HepG2 (cell line): ENCODE results near the gene UBL5. TPM values are rescaled to one million over a fixed set of nuclear protein-coding genes. Genes with fewer than 3 reads are reported as not detected.

Experiments used
- CCDC6 ChIP-seq: sonication (generic); formaldehyde crosslinking; IDR thresholded peaks from 2 replicates; pipeline ENCODE4 v1.8.1; 2022; ENCODE audit warnings: mild to moderate bottlenecking, missing genetic modification reagents, moderate library complexity
- DMAP1 ChIP-seq: IDR thresholded peaks from 2 replicates; pipeline ENCODE4 v1.6.1; 2016
- FOSL1 ChIP-seq: sonication (generic); formaldehyde crosslinking; IDR thresholded peaks from 2 replicates; pipeline ENCODE4 v1.9.0; 2021; ENCODE audit warnings: missing genetic modification reagents, borderline replicate concordance
- FOXA3 ChIP-seq: IDR thresholded peaks from 2 replicates; pipeline ENCODE4 v1.6.1; 2016; ENCODE audit warnings: missing genetic modification reagents, missing compliant biosample characterization
- HDAC1 ChIP-seq: sonication (generic); formaldehyde crosslinking; IDR thresholded peaks from 2 replicates; pipeline ENCODE4 v1.5.1; 2020; ENCODE audit warnings: mild to moderate bottlenecking, missing genetic modification reagents
- KLF11 ChIP-seq: IDR thresholded peaks from 2 replicates; pipeline ENCODE4 v1.6.1; 2016; ENCODE audit warnings: missing compliant biosample characterization
- MED8 ChIP-seq: sonication (generic); formaldehyde crosslinking; IDR thresholded peaks from 2 replicates; pipeline ENCODE4 v1.8.1; 2023; ENCODE audit warnings: mild to moderate bottlenecking, missing genetic modification reagents; ENCODE audit not compliant: insufficient replicate concordance
- MIXL1 ChIP-seq: IDR thresholded peaks from 2 replicates; pipeline ENCODE4 v1.6.1; 2016
- MXD4 ChIP-seq: IDR thresholded peaks from 2 replicates; pipeline ENCODE4 v1.6.1; 2016; ENCODE audit warnings: mild to moderate bottlenecking, missing biosample characterization, missing genetic modification reagents
- NCOA2 ChIP-seq: sonication (generic); formaldehyde crosslinking; IDR thresholded peaks from 2 replicates; pipeline ENCODE4 v1.8.0; 2022; ENCODE audit warnings: inconsistent platforms
- RBM22 ChIP-seq: fragments of 200-400 bp; formaldehyde crosslinking; optimal IDR thresholded peaks from 2 replicates; pipeline ENCODE3; 2017; ENCODE audit warnings: mild to moderate bottlenecking, low read length, moderate library complexity
- RXRB ChIP-seq: IDR thresholded peaks from 2 replicates; pipeline ENCODE4 v1.6.1; 2016; ENCODE audit warnings: borderline replicate concordance, missing genetic modification reagents, missing compliant biosample characterization
- SMC3 ChIP-seq: IDR thresholded peaks from 2 replicates; pipeline ENCODE4 v1.6.1; 2011; ENCODE audit warnings: low read length, improper control_type of control experiment
- TCF12 ChIP-seq, 2 experiments: fragments of 450-650 bp in 1 of 2; sonication (generic) in 1 of 2; formaldehyde crosslinking in 1 of 2; IDR thresholded peaks; 2 replicates each; pipeline versions ENCODE4 v1.6.1 to v1.8.0; 2017 to 2022; ENCODE audit warnings: antibody characterized with exemption in 1 of 2, mild to moderate bottlenecking in 1 of 2, missing genetic modification reagents in 1 of 2, moderate library complexity in 1 of 2
- ZBTB20 ChIP-seq: sonication (generic); formaldehyde crosslinking; IDR thresholded peaks from 2 replicates; pipeline ENCODE4 v1.8.1; 2023; ENCODE audit warnings: missing genetic modification reagents, low read depth, mild to moderate bottlenecking, borderline replicate concordance
- ZMYM3 ChIP-seq: sonication (generic); formaldehyde crosslinking; IDR thresholded peaks from 2 replicates; pipeline ENCODE4 v1.5.1; 2020; ENCODE audit warnings: mild to moderate bottlenecking, missing genetic modification reagents
- ZNF10 ChIP-seq: sonication (generic); formaldehyde crosslinking; IDR thresholded peaks from 2 replicates; pipeline ENCODE4 v1.4.0; 2020; ENCODE audit warnings: mild to moderate bottlenecking, low read depth, missing genetic modification reagents, borderline replicate concordance
- ZNF3 ChIP-seq: IDR thresholded peaks from 2 replicates; pipeline ENCODE4 v1.7.0; 2017; ENCODE audit warnings: inconsistent platforms
- ZNF337 ChIP-seq: sonication (generic); formaldehyde crosslinking; IDR thresholded peaks from 2 replicates; pipeline ENCODE4 v1.5.1; 2020; ENCODE audit warnings: missing genetic modification reagents, low read depth, mild to moderate bottlenecking, borderline replicate concordance
- ZNF382 ChIP-seq: sonication (generic); formaldehyde crosslinking; IDR thresholded peaks from 2 replicates; pipeline ENCODE4 v1.5.0; 2020; ENCODE audit warnings: missing genetic modification reagents, mild to moderate bottlenecking, borderline replicate concordance
- ZNF431 ChIP-seq: sonication (generic); formaldehyde crosslinking; IDR thresholded peaks from 2 replicates; pipeline ENCODE4 v1.9.0; 2022; ENCODE audit warnings: missing genetic modification reagents, low read depth, mild to moderate bottlenecking, borderline replicate concordance
- ZNF543 ChIP-seq: sonication (generic); formaldehyde crosslinking; IDR thresholded peaks from 2 replicates; pipeline ENCODE4 v1.4.0; 2020; ENCODE audit warnings: mild to moderate bottlenecking, missing genetic modification reagents
- ZNF768 ChIP-seq: sonication (generic); formaldehyde crosslinking; IDR thresholded peaks from 2 replicates; pipeline ENCODE4 v1.4.0; 2020; ENCODE audit warnings: missing genetic modification reagents
- ZNF782 ChIP-seq: sonication (generic); formaldehyde crosslinking; IDR thresholded peaks from 2 replicates; pipeline ENCODE4 v1.4.0; 2020; ENCODE audit warnings: missing genetic modification reagents, mild to moderate bottlenecking, borderline replicate concordance
- ZNF841 ChIP-seq: sonication (generic); formaldehyde crosslinking; IDR thresholded peaks from 2 replicates; pipeline ENCODE4 v1.8.1; 2023; ENCODE audit warnings: missing genetic modification reagents, borderline replicate concordance
- polyA plus RNA-seq, 8 experiments: library from polyadenylated mRNA; depleted of rRNA in 3 of 8; stranded (reverse) in 7 of 8; unstranded in 1 of 8; fragments of >200 nt; fragmentation: Illumina TruSeq in 4 of 8; extraction: Trizol in 4 of 8; gene quantifications; 2 replicates each; pipeline versions ENCODE4 v1.2.1 to v1.2.3, GENCODE V29; 2011 to 2016; ENCODE audit warnings: low read depth in 4 of 8, missing spikeins in 1 of 8, mixed read lengths in 1 of 8; ENCODE audit not compliant: insufficient read depth in 1 of 8
- total RNA-seq, 5 experiments: library from RNA; depleted of rRNA; stranded (reverse); fragments of >200 nt; fragmentation: Illumina TruSeq; extraction: Trizol; gene quantifications; 2 replicates each; pipeline ENCODE4 v1.2.3, GENCODE V29; 2016; ENCODE audit warnings: low read depth in 1 of 5
- TF ChIP-seq, protein P1 (sequence below): sonication (generic); formaldehyde crosslinking; IDR thresholded peaks from 2 replicates; pipeline ENCODE4 v1.8.0; 2022; ENCODE audit warnings: missing genetic modification reagents, mild to moderate bottlenecking, inconsistent platforms, borderline replicate concordance
- TF ChIP-seq, protein P2 (sequence below): sonication (generic); formaldehyde crosslinking; IDR thresholded peaks from 2 replicates; pipeline ENCODE4 v1.8.0; 2022; ENCODE audit warnings: mild to moderate bottlenecking, missing genetic modification reagents, moderate library complexity
- TF ChIP-seq, protein P3 (sequence below): IDR thresholded peaks from 2 replicates; pipeline ENCODE4 v1.6.1; 2016; ENCODE audit warnings: low read depth, borderline replicate concordance
- TF ChIP-seq, protein P4 (sequence below): sonication (generic); formaldehyde crosslinking; IDR thresholded peaks from 2 replicates; pipeline ENCODE4 v1.4.0; 2020; ENCODE audit warnings: missing genetic modification reagents

Gene UBL5
- total and polyA plus RNA-seq, 2 of the 13 experiments (the other 11 are each of a cell fraction or from before 2014, with no cell fraction given) = 373 to 487 TPM

DNA sequence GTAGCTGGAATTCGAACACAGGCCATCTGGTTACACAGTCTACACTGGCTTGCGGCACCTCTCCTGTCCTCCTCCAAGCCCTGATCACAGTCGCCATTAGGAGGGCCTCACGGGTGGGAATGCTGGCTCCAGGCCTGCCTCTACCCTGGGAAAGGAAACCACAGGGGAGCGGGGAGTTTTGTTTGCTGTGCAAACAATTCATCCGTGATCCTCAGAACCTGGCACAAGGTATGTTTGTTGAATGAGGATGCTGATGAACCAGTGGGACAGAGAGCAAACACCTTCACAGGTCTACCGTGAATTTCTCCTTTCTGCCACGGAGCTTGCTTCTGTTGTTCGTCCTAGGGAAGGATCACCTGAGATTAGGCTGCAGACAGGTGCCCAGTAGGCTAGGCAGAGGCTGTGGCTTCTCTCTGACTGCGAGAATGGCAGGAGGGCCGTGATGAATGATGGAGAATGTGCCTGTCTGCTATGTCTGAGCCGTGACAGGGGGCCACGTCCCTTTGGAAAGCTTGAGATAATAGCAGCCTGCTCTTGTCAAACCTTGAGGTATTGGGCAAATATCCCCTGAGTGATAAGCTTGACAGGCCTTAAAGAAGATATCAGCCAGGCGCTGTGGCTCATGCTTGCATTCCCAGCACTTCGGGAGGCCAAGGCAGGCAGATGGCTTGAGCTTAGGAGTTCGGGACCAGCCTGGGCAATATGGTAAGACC lies 44.1 kb downstream of the UBL5 start (continued):
- TF ChIP-seq, protein P1, sequence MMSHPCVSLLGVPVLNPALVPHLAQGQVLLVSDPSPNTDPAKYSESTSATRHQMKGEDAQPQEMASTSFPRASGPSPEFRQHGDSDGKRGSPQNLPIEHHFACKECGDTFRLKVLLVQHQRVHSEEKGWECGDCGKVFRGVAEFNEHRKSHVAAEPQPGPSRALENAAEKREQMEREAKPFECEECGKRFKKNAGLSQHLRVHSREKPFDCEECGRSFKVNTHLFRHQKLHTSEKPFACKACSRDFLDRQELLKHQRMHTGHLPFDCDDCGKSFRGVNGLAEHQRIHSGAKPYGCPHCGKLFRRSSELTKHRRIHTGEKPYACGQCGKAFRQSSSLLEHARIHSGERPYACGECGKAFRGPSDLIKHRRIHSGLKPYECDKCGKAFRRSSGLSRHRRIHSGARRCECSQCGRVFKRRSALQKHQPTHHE (CRISPR knock-in tag) = no peak
- peak; percentile 50; the same call in 1 of the 2 replicates for TF ChIP-seq HDAC1 (CRISPR knock-in tag)
- peak; percentile 37; the same call in 1 of the 2 replicates for TF ChIP-seq ZNF782 (CRISPR knock-in tag)
- no peak for TF ChIP-seq ZBTB20
- TF ChIP-seq NCOA2 (CRISPR knock-in tag) = peak; percentile 41; the same call in 1 of the 2 replicates
- TF ChIP-seq MED8 = no peak
- TF ChIP-seq, protein P2, sequence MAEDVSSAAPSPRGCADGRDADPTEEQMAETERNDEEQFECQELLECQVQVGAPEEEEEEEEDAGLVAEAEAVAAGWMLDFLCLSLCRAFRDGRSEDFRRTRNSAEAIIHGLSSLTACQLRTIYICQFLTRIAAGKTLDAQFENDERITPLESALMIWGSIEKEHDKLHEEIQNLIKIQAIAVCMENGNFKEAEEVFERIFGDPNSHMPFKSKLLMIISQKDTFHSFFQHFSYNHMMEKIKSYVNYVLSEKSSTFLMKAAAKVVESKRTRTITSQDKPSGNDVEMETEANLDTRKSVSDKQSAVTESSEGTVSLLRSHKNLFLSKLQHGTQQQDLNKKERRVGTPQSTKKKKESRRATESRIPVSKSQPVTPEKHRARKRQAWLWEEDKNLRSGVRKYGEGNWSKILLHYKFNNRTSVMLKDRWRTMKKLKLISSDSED (CRISPR knock-in tag) = no peak
- no peak for TF ChIP-seq ZNF337 (CRISPR knock-in tag)
- 0 out of 2 replicates have a peak, but pooled peaks have one; percentile 20 for TF ChIP-seq MIXL1 (CRISPR knock-in tag)
- TF ChIP-seq ZNF3 (CRISPR knock-in tag) = no peak; the same call in 1 of the 2 replicates
- no peak for TF ChIP-seq TCF12 (IDR thresholded peaks at IDR 0.05)
- no peak for TF ChIP-seq TCF12 (CRISPR knock-in tag; IDR thresholded peaks at IDR 0.05)
- no peak for TF ChIP-seq FOSL1 (CRISPR knock-in tag)
- peak; percentile 25; the same call in 1 of the 2 replicates for TF ChIP-seq ZMYM3
- no peak for TF ChIP-seq ZNF841 (CRISPR knock-in tag)
- 0 out of 2 replicates have a peak, but pooled peaks have one; percentile 20 for TF ChIP-seq RXRB (CRISPR knock-in tag)
- no peak for TF ChIP-seq MXD4
- no peak for TF ChIP-seq ZNF431
- TF ChIP-seq ZNF382 (CRISPR knock-in tag) = no peak
- TF ChIP-seq ZNF543 (CRISPR knock-in tag) = no peak
- peak; percentile 76 for TF ChIP-seq FOXA3 (CRISPR knock-in tag)
- TF ChIP-seq KLF11 (CRISPR knock-in tag) = no peak
- TF ChIP-seq, protein P3, sequence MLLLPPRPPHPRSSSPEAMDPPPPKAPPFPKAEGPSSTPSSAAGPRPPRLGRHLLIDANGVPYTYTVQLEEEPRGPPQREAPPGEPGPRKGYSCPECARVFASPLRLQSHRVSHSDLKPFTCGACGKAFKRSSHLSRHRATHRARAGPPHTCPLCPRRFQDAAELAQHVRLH (CRISPR knock-in tag) = peak; percentile 31; the same call in 1 of the 2 replicates
- TF ChIP-seq, protein P4, sequence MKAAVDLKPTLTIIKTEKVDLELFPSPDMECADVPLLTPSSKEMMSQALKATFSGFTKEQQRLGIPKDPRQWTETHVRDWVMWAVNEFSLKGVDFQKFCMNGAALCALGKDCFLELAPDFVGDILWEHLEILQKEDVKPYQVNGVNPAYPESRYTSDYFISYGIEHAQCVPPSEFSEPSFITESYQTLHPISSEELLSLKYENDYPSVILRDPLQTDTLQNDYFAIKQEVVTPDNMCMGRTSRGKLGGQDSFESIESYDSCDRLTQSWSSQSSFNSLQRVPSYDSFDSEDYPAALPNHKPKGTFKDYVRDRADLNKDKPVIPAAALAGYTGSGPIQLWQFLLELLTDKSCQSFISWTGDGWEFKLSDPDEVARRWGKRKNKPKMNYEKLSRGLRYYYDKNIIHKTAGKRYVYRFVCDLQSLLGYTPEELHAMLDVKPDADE (CRISPR knock-in tag) = no peak
- no peak for TF ChIP-seq ZNF768 (CRISPR knock-in tag)
- no peak for TF ChIP-seq RBM22
- no peak for TF ChIP-seq CCDC6 (CRISPR knock-in tag)
- TF ChIP-seq DMAP1 (CRISPR knock-in tag) = no peak
- no peak for TF ChIP-seq SMC3
- TF ChIP-seq ZNF10 (CRISPR knock-in tag) = no peak
